HepG2 (cell line): ENCODE results near the gene NFIC. TPM values are rescaled to one million over a fixed set of nuclear protein-coding genes. Genes with fewer than 3 reads are reported as not detected.

ENCODE experiments used
- ARHGAP35 ChIP-seq: sonication (generic); formaldehyde crosslinking; IDR thresholded peaks from 2 replicates; pipeline ENCODE4 v1.9.0; 2022; ENCODE audit warnings: mild to moderate bottlenecking, inconsistent platforms, moderate library complexity, missing genetic modification reagents, borderline replicate concordance
- ARID4A ChIP-seq: sonication (generic); formaldehyde crosslinking; IDR thresholded peaks from 2 replicates; pipeline ENCODE4 v1.5.0; 2020; ENCODE audit warnings: mild to moderate bottlenecking, missing genetic modification reagents, borderline replicate concordance
- ARNTL ChIP-seq: sonication (generic); formaldehyde crosslinking; IDR thresholded peaks from 2 replicates; pipeline ENCODE4 v1.4.0; 2020; ENCODE audit warnings: mild to moderate bottlenecking, missing genetic modification reagents
- KDM4B ChIP-seq: sonication (generic); formaldehyde crosslinking; IDR thresholded peaks from 2 replicates; pipeline ENCODE4 v1.4.0; 2020; ENCODE audit warnings: missing genetic modification reagents
- KMT2B ChIP-seq: IDR thresholded peaks from 2 replicates; pipeline ENCODE4 v1.6.1; 2016; ENCODE audit warnings: missing genetic modification reagents, missing compliant biosample characterization
- NFKB2 ChIP-seq: sonication (generic); formaldehyde crosslinking; IDR thresholded peaks from 2 replicates; pipeline ENCODE4 v1.4.0; 2020; ENCODE audit warnings: missing genetic modification reagents, borderline replicate concordance
- PLSCR1 ChIP-seq: sonication (generic); formaldehyde crosslinking; IDR thresholded peaks from 2 replicates; pipeline ENCODE4 v1.5.0; 2020; ENCODE audit warnings: missing genetic modification reagents, mild to moderate bottlenecking, borderline replicate concordance
- SP5 ChIP-seq: IDR thresholded peaks from 2 replicates; pipeline ENCODE4 v1.6.1; 2016; ENCODE audit warnings: low read depth, borderline replicate concordance
- TAF1 ChIP-seq: sonication (generic); formaldehyde crosslinking; IDR thresholded peaks from 2 replicates; pipeline ENCODE4 v1.4.0; 2020; ENCODE audit warnings: missing genetic modification reagents
- ZNF44 ChIP-seq: sonication (generic); formaldehyde crosslinking; IDR thresholded peaks from 2 replicates; pipeline ENCODE4 v1.5.1; 2020; ENCODE audit warnings: mild to moderate bottlenecking, missing genetic modification reagents
- ZNF546 ChIP-seq: sonication (generic); formaldehyde crosslinking; conservative IDR thresholded peaks from 2 replicates; pipeline ENCODE4 v1.8.1; 2023; ENCODE audit warnings: mild to moderate bottlenecking, missing genetic modification reagents
- ZNF572 ChIP-seq: sonication (generic); formaldehyde crosslinking; IDR thresholded peaks from 2 replicates; pipeline ENCODE4 v1.5.1; 2020; ENCODE audit warnings: mild to moderate bottlenecking, missing genetic modification reagents
- ZNF605 ChIP-seq: sonication (generic); formaldehyde crosslinking; IDR thresholded peaks from 2 replicates; pipeline ENCODE4 v1.8.0; 2022; ENCODE audit warnings: mild to moderate bottlenecking, missing genetic modification reagents
- ZSCAN31 ChIP-seq: sonication (generic); formaldehyde crosslinking; IDR thresholded peaks from 2 replicates; pipeline ENCODE4 v1.5.0; 2020; ENCODE audit warnings: low read depth, mild to moderate bottlenecking, missing genetic modification reagents
- polyA plus RNA-seq, 8 experiments: library from polyadenylated mRNA; depleted of rRNA in 3 of 8; stranded (reverse) in 7 of 8; unstranded in 1 of 8; fragments of >200 nt; fragmentation: Illumina TruSeq in 4 of 8; extraction: Trizol in 4 of 8; gene quantifications; 2 replicates each; pipeline versions ENCODE4 v1.2.1 to v1.2.3, GENCODE V29; 2011 to 2016; ENCODE audit warnings: low read depth in 4 of 8, missing spikeins in 1 of 8, mixed read lengths in 1 of 8; ENCODE audit not compliant: insufficient read depth in 1 of 8
- total RNA-seq, 5 experiments: library from RNA; depleted of rRNA; stranded (reverse); fragments of >200 nt; fragmentation: Illumina TruSeq; extraction: Trizol; gene quantifications; 2 replicates each; pipeline ENCODE4 v1.2.3, GENCODE V29; 2016; ENCODE audit warnings: low read depth in 1 of 5
- TF ChIP-seq, protein P1 (sequence below): IDR thresholded peaks from 2 replicates; pipeline ENCODE4 v1.6.1; 2016; ENCODE audit warnings: mild to moderate bottlenecking
- TF ChIP-seq, protein P2 (sequence below): sonication (generic); formaldehyde crosslinking; IDR thresholded peaks from 2 replicates; pipeline ENCODE4 v1.4.0; 2020; ENCODE audit warnings: missing genetic modification reagents
- TF ChIP-seq, protein P3 (sequence below): IDR thresholded peaks from 2 replicates; pipeline ENCODE4 v1.6.1; 2018; ENCODE audit warnings: missing genetic modification reagents, mild to moderate bottlenecking, missing compliant biosample characterization

Gene NFIC
- total and polyA plus RNA-seq, 2 of the 13 experiments (the other 11 are each of a cell fraction or from before 2014, with no cell fraction given), result 1.3 to 2.5 TPM

GRCh38 chr19:3434630-3435553 lies 68.5 kb downstream of the NFIC start (continued):
- TF ChIP-seq, protein P1, sequence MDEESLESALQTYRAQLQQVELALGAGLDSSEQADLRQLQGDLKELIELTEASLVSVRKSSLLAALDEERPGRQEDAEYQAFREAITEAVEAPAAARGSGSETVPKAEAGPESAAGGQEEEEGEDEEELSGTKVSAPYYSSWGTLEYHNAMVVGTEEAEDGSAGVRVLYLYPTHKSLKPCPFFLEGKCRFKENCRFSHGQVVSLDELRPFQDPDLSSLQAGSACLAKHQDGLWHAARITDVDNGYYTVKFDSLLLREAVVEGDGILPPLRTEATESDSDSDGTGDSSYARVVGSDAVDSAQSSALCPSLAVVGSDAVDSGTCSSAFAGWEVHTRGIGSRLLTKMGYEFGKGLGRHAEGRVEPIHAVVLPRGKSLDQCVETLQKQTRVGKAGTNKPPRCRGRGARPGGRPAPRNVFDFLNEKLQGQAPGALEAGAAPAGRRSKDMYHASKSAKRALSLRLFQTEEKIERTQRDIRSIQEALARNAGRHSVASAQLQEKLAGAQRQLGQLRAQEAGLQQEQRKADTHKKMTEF, result peak; percentile 71
- peak; percentile 40; the same call in 1 of the 2 replicates for TF ChIP-seq ZSCAN31 (CRISPR knock-in tag)
- peak; percentile 70; the same call in 1 of the 2 replicates for TF ChIP-seq ARID4A
- TF ChIP-seq TAF1 (CRISPR knock-in tag), result peak; percentile 60
- TF ChIP-seq ZNF605 (CRISPR knock-in tag), result peak; percentile 76; the same call in 1 of the 2 replicates
- TF ChIP-seq, protein P2, sequence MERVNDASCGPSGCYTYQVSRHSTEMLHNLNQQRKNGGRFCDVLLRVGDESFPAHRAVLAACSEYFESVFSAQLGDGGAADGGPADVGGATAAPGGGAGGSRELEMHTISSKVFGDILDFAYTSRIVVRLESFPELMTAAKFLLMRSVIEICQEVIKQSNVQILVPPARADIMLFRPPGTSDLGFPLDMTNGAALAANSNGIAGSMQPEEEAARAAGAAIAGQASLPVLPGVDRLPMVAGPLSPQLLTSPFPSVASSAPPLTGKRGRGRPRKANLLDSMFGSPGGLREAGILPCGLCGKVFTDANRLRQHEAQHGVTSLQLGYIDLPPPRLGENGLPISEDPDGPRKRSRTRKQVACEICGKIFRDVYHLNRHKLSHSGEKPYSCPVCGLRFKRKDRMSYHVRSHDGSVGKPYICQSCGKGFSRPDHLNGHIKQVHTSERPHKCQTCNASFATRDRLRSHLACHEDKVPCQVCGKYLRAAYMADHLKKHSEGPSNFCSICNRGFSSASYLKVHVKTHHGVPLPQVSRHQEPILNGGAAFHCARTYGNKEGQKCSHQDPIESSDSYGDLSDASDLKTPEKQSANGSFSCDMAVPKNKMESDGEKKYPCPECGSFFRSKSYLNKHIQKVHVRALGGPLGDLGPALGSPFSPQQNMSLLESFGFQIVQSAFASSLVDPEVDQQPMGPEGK, result peak; percentile 65; the same call in 1 of the 2 replicates
- peak; percentile 82; the same call in 1 of the 2 replicates for TF ChIP-seq ZNF572 (CRISPR knock-in tag)
- TF ChIP-seq ARHGAP35 (CRISPR knock-in tag), result no peak
- no peak for TF ChIP-seq NFKB2
- TF ChIP-seq, protein P3, sequence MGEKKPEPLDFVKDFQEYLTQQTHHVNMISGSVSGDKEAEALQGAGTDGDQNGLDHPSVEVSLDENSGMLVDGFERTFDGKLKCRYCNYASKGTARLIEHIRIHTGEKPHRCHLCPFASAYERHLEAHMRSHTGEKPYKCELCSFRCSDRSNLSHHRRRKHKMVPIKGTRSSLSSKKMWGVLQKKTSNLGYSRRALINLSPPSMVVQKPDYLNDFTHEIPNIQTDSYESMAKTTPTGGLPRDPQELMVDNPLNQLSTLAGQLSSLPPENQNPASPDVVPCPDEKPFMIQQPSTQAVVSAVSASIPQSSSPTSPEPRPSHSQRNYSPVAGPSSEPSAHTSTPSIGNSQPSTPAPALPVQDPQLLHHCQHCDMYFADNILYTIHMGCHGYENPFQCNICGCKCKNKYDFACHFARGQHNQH (CRISPR knock-in tag), result peak; percentile 42; the same call in 1 of the 2 replicates
- no peak for TF ChIP-seq PLSCR1
- TF ChIP-seq KDM4B, result no peak
- TF ChIP-seq SP5 (CRISPR knock-in tag), result peak; percentile 9; the same call in 1 of the 2 replicates
- no peak for TF ChIP-seq ZNF44 (CRISPR knock-in tag)
- TF ChIP-seq ARNTL, result 0 out of 2 replicates have a peak, but pooled peaks have one; percentile 36
- 0 out of 2 replicates have a peak, but pooled peaks have one; percentile 12 for TF ChIP-seq KMT2B (CRISPR knock-in tag)
- 0 out of 2 replicates have a peak, but pooled peaks have one; percentile 32 for TF ChIP-seq ZNF546 (CRISPR knock-in tag)
